ENCODE results near the gene TBRG4.
"Not testable (repeated sequence)": the region's sequence is repeated elsewhere in the genome, so short reads cannot be mapped to it uniquely, and the experiment has no call there.

Gene TBRG4

GRCh38 chr7:45114926-45115325, 3.4 kb upstream of the TBRG4 start:
- DNase-seq, result no peak

DNA sequence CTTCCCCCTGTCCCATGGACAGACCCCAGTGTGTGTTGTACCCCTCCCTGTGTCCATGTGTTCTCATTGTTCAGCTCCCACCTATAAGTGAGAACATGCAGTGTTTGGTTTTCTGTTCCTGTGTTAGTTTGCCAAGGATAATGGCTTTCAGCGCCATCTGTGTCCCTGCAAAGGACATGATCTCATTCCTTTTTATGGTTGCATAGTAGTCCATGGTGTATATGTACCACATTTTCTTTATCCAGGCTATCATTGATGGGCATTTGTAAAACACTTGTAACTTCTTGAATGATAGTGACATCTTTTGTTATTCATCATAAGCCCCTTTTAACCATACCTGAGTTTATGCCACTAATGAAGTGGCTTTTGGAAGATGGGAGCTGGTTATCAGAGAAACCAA, 2.8 kb upstream of the TBRG4 start:
- not testable (repeated sequence) for DNase-seq

GRCh38 chr7:45112648-45113047, 1.2 kb upstream of the TBRG4 start:
- no peak for DNase-seq

DNA sequence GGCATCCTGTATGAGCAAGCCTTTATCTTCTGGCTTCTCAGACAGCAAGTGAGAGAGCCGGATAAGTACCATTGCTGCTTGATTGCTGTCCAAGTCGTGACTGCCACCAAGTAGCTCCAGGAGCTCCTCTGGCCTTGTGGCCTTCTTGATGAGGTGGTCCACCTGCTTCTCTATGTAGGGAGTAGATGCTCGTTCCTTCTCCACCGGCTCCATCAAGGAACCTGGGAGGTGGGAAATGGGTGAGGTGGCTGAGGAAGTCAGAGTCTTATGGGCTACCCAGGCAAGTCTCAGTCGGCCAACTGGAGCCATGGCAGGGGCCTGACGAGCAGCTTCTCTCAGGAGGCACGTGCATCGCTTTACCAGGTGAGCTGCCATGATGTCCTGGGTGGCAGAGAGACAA, 2.6 kb downstream of the TBRG4 start:
- no peak for DNase-seq

GRCh38 chr7:45107356-45107755, 4.1 kb downstream of the TBRG4 start:
- DNase-seq, result no peak

- no peak for DNase-seq
Observed at GRCh38 chr7:45106820-45107219, 4.7 kb downstream of the TBRG4 start.

DNA sequence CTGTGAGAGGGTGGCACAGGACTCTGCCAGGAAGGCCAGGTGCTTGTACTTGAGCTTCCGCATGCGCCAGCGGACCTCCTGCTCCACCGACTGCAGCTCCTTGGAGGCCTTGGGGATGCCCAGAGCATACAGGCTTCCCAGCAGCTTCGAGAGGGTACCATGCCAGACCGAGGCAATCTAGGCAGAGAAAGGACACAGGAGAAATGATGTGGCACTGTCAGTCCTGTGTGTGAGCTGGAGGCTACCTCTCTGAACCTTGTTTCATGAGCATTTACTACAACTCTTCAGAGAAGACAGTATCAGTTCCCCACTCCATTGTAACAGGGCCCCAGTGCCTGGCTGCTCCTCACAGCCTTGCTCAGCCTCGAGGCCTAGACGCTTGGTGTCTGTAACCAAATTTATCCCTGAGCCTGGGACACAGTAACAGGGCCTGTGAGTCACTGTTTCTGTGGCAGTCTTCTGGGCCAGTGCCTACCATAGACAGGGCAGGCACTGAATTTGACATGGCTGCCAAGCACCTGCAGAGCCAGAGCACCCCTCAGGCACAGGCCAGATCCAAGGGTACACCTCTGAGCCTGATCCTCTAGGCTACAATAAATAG, 5.8 kb downstream of the TBRG4 start:
- DNase-seq, result no peak

DNA sequence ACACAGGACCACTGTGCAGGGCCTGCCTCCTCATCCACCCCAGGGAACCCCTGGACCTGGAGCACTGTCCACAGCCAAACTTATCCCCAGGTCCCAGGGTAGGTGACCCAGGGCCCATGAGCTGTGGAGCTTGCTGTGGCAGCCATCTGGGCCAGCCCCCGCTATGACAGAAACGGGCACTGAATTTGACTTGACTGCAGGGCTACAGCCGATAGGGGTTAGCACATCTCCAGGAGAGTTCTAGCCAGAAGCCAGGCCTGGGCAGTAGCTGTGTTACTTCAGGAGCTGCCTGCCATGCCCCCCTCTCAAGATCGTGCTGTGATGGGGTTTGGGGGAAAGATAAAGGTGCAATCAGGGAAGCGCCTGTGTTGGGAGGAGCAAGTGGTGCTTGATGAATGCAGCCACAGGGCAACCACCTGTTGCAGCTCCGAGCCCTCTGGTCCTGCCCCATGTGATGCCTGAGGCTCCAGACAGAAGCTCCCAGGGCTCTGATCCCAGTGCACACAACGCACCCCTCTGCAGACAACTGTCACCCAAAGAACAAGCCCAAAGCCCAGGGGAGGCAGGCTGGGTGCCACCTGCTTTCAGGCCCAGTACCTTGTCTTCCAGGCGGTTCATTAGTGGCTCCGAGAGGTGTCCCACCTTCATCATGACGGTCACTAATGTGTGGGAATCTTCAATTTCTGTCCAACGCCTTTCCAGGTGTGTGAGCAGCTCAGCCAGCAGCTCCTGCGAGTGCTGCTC, 6.5 kb downstream of the TBRG4 start:
- DNase-seq, result no peak

GRCh38 chr7:45103958-45104843, 7.3 kb downstream of the TBRG4 start:
- DNase-seq, result no peak

GRCh38 chr7:45102785-45103712, 8.4 kb downstream of the TBRG4 start:
- DNase-seq, result no peak

DNA sequence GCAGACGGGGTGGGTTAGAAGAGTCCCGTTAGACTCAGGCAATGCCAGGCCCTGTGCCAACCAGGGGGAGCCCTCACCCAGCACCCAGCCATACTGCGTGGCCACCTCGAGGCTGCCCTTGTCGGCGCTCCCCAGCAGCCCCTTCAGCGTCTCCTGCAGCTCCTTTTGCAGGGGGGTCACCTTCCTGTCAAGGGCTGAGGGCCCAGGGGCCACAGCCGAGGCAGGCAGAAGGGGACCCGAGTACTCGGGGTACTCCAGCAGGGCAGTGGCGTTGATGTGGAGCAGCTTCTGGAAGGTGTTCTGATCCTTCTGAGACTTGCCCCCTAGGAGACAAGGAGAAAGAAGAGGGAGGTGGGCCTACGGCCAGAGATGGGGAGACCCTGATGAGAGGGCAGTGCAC, 9.7 kb downstream of the TBRG4 start:
- DNase-seq, result no peak

DNA sequence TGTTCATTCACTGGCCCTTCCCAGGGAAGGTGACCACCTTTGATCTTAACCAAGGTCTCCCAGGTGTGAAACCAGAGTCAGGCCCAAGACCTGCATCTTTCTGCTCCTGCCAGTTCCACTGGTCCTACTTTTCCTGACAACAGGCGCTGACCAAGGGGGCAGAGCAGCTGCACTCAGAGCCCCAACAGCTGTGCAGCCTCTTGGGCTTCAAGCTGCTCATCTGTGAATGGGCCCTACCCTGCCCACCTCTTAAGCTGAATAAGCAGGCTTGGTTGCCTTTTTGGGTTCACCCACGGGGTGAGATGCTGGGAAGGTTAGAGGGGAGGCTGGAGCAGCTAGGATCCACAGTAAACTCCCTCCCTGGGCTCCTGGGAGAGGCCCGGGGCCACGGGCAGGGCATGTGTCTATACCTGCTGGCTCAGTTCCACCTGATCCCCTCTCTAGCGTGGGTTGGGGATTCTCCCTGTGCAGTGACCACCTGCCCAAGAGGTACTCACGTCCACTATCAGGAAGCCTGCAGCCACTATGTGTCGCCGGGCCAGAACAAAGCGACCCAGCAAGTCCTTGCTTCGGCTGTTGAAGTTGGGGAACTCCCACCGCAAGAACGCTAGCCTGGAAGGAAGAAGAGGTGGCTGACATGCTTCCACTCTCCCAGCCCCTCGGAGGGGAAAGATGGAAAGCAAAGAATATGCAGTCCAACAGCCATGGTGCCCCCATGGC, 10.6 kb downstream of the TBRG4 start:
- no peak for DNase-seq

DNA sequence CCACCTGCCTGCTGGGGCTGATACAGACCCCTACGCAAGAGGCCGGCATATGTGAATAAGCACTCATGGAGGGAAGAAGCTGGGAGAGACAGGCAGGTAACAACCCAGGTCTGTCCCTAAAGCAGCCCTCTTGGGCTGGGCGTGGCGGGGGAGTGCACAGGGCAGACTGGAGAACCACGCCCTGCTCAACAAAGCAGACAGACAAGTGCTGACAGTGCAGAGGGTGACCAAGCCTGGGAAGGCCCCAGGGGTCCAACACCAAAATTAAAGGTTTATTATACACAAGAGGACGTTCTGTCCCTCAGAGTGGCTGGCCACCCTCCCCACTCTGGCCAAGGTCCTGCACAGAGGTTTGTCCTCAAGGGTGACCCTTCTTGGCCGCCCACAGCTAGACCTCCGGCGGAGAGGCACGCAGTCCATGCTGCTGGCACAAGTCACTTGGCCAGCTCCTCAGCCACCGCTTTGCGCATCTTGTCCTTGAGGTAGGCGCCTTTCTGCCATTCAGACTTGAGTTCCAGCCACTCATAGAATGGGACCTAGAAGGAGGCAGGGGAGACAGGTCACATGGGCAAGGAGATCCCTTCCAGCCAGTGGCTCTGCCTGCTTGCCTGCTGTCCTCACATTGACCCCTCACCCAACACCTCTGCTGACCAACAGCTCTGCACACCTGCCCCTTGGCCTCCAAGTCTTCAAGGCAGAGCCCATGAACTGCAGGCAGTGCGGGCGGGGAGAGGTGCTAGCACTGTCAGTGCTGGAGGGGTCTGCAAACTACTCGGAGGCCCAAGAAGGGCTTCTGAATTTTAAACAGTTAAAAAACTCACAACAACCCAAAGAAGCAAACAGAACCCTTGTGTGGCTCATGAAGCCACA, 11.4 kb downstream of the TBRG4 start:
- no peak for DNase-seq

DNA sequence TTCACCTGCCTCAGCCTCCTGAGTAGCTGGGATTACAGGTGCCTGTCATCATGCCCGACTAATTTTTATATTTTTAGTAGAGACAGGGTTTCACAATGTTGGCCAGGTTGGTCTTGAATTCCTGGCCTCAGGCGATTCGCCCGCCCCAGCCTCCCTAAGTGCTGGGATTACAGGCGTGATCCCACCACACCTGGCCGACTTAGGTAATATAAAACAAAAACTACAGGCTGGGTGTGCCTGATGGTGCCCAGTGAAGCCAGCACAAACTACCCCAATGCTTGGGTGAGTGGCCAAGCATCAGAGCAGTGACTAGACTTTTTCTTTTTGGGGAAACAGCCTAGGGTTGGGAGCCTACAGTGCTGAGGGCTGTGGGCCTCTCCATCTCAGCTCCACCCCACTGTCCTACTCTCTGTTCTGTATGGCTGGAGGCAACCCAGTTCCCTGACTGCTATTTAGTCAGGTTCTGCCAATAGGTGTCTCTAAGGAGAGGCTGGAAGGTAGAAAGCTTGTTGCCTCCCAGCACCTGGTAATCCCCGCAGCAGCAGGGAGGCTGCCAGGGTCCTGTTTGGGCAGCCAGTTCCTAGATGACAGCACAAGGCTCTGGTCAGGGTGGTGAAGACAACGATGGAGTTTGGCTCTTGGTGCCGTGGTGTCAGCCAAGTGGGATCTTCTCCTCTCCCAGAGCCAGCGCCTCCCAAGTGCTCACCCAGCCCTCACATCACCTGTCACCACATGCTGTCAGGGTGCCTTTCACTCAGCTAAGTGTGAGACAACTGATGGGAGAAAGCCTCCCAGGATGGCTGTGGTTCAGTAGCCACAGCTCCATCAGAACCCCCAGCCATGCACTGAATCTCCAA, 12.3 kb downstream of the TBRG4 start:
- no peak for DNase-seq

GRCh38 chr7:45092931-45093235, 18.6 kb downstream of the TBRG4 start:
- no peak for DNase-seq

- DNase-seq, result no peak
Observed at GRCh38 chr7:45092100-45092930, 19.2 kb downstream of the TBRG4 start.

- DNase-seq, result peak; percentile 84
Observed at GRCh38 chr7:45089341-45089891, 22.1 kb downstream of the TBRG4 start.

- no peak for DNase-seq
Observed at GRCh38 chr7:45088821-45089340, 22.6 kb downstream of the TBRG4 start, which contains the start of gene NACAD. Gene NACAD, minus strand, starts transcription at chr7:45088969. Its CDS starts 75 bp downstream, at chr7:45088894.
